Posterior cingulate gyrus (tissue), 11 donors: ENCODE data around the gene PPT2.

Experiments
- DNase-seq, 10 donors: peaks; one replicate each; pipeline versions ENCODE4 v3.0.0 to v3.0.0-alpha.2; 2020 to 2021; ENCODE audit warnings: mixed read lengths in 3 of 10
- intact Hi-C: fragments of 100-400 bp; cut with DNase I; formaldehyde crosslinking; loops from one replicate; pipeline ENCODE4 v1.15.1; 2023

Gene PPT2

GRCh38 chr6:32153564-32154513, at the start of gene PPT2:
Gene PPT2, plus strand, starts transcription at chr6:32154141. Its CDS starts 454 bp downstream, at chr6:32154595.
- intact Hi-C loops: loop anchor here (1.0 to 5.0 kb wide), 3 partner anchors 24 to 41 kb away; partner anchors contain the start of gene FKBPL
- peak; percentile 81 to 98 (median 90) for DNase-seq

- intact Hi-C loops: no loop called here
- DNase-seq: no peak
Measured at GRCh38 chr6:32105433-32105832, 48.5 kb upstream of the PPT2 start.

GRCh38 chr6:32107406-32107805, 46.5 kb upstream of the PPT2 start:
- peak in 1 of 10 donors; percentile 18 for DNase-seq
- intact Hi-C loops: no loop called here

- no peak for DNase-seq
- intact Hi-C loops: no loop called here
Measured at GRCh38 chr6:32108094-32108627, 45.8 kb upstream of the PPT2 start.

- intact Hi-C loops: no loop called here
- DNase-seq: no peak
Measured at GRCh38 chr6:32108727-32109113, 45.2 kb upstream of the PPT2 start.

- intact Hi-C loops: no loop called here
- peak in 1 of 10 donors; percentile 74 for DNase-seq
Measured at GRCh38 chr6:32109114-32109764, 44.7 kb upstream of the PPT2 start, which contains the start of gene TNXB. Gene TNXB, minus strand, starts transcription at chr6:32109338. Its CDS starts 11,140 bp downstream, at chr6:32098198.

GRCh38 chr6:32109765-32110160, 44.2 kb upstream of the PPT2 start:
- intact Hi-C loops: no loop called here
- DNase-seq: peak in 1 of 10 donors; percentile 51

- DNase-seq: peak in 1 of 10 donors; percentile 65
- intact Hi-C loops: no loop called here
Measured at GRCh38 chr6:32110632-32111031, 43.3 kb upstream of the PPT2 start.

- intact Hi-C loops: no loop called here
- peak in 1 of 10 donors; percentile 34 for DNase-seq
Measured at GRCh38 chr6:32111424-32112066, 42.4 kb upstream of the PPT2 start.

- no peak for DNase-seq
- intact Hi-C loops: no loop called here
Measured at GRCh38 chr6:32112431-32112980, 41.4 kb upstream of the PPT2 start.

- DNase-seq: peak in 7 of 10 donors; percentile 39 to 82 (median 54)
- intact Hi-C loops: no loop called here
Measured at GRCh38 chr6:32113386-32114352, 40.3 kb upstream of the PPT2 start.

GRCh38 chr6:32114796-32115195, 39.1 kb upstream of the PPT2 start:
- intact Hi-C loops: loop anchor here (5.0 kb wide), 1 partner anchor 38 kb away; the partner anchor contains the start of genes PPT2 and PRRT1
- no peak for DNase-seq

GRCh38 chr6:32115623-32116022, 38.3 kb upstream of the PPT2 start:
- DNase-seq: no peak
- intact Hi-C loops: loop anchor here (5.0 kb wide), 1 partner anchor 37 kb away; the partner anchor contains the start of genes PPT2 and PRRT1

- no peak for DNase-seq
Measured at GRCh38 chr6:32116674-32117073, 37.3 kb upstream of the PPT2 start.

GRCh38 chr6:32117461-32117860, 36.5 kb upstream of the PPT2 start:
- intact Hi-C loops: loop anchor here (5.0 kb wide), 1 partner anchor 35 kb away; the partner anchor contains the start of genes PPT2 and PRRT1

More at GRCh38 chr6:32116674-32117073, 37.3 kb upstream of the PPT2 start:
- intact Hi-C loops: loop anchor here (5.0 kb wide), 1 partner anchor 36 kb away; the partner anchor contains the start of genes PPT2 and PRRT1

GRCh38 chr6:32118782-32119628, 34.9 kb upstream of the PPT2 start:
- peak; percentile 82 to 99 (median 92) for DNase-seq
- intact Hi-C loops: loop anchor here (5.0 kb wide), 1 partner anchor 33 kb away; the partner anchor contains the start of genes PPT2 and PRRT1

More at GRCh38 chr6:32117461-32117860, 36.5 kb upstream of the PPT2 start:
- DNase-seq: no peak

GRCh38 chr6:32120573-32121059, 33.3 kb upstream of the PPT2 start:
- intact Hi-C loops: no loop called here
- no peak for DNase-seq
